Psoas muscle (tissue), 8 donors: ENCODE measurements around the gene AIMP1. TPM values are rescaled to one million over a fixed set of nuclear protein-coding genes. Genes with fewer than 3 reads are reported as not detected.

Source experiments
- ATAC-seq, 4 donors: fragments of 200-7000 bp; cut with Tn5 transposase; one replicate each; pipeline ENCODE4 v1.9.1; 2020; ENCODE audit warnings: moderate library complexity in 3 of 4, mild to moderate bottlenecking in 2 of 4
- DNase-seq, 2 donors: peaks; one replicate each; pipeline ENCODE4 v3.0.0-alpha.2; 2020
- H3K27ac ChIP-seq: fragments of 200-600 bp; one replicate; pipeline ENCODE4 v1.8.0; 2022
- H3K27me3 ChIP-seq, 3 donors: fragments of 200-600 bp in 1 of 3; one replicate each; pipeline versions ENCODE4 v1.6.1 to v1.8.0; 2013 to 2022; ENCODE audit warnings: low read length in 2 of 3, mild to moderate bottlenecking in 2 of 3, moderate library complexity in 1 of 3; ENCODE audit not compliant: insufficient read depth in 3 of 3
- H3K36me3 ChIP-seq, 2 donors: fragments of 200-600 bp in 1 of 2; one replicate each; pipeline versions ENCODE4 v1.6.1 to v1.8.0; 2013 to 2022; ENCODE audit warnings: low read depth in 1 of 2, mild to moderate bottlenecking in 1 of 2, moderate library complexity in 1 of 2; ENCODE audit not compliant: insufficient read depth in 1 of 2
- H3K4me1 ChIP-seq: fragments of 200-600 bp; one replicate; pipeline ENCODE4 v1.8.0; 2022
- H3K4me3 ChIP-seq: fragments of 200-600 bp; one replicate; pipeline ENCODE4 v1.8.0; 2022; ENCODE audit warnings: mild to moderate bottlenecking
- H3K9me3 ChIP-seq: fragments of 200-600 bp; one replicate; pipeline ENCODE4 v1.8.0; 2022
- WGBS, 3 donors: extraction: QIAGEN DNeasy Blood & Tissue Kit; methylation state at CpG; one replicate each; pipeline versions ENCODE4 v1.1.6 to v1.1.7; 2013; 5-methylcytosine and 5-hydroxymethylcytosine counted together
- intact Hi-C, 2 donors: fragments of 100-400 bp; cut with DNase I; formaldehyde crosslinking; loops; one replicate each; pipeline versions ENCODE4 v1.11.0 to v1.14.2; 2022
- polyA plus RNA-seq, 3 donors: library from polyadenylated mRNA; stranded (reverse); fragments of 200-250 nt; gene quantifications; one replicate each; pipeline ENCODE4 v1.2.3, GENCODE V29; 2013
- total RNA-seq, 4 donors: library from RNA; stranded (reverse); fragmentation: NEBNext Ultra II Directional in 2 of 4; extraction: Animal tissue kit (Norgen Biotek cat#: 25700) in 2 of 4; gene quantifications; one replicate each; pipeline versions ENCODE4 v1.2.1 to v1.2.4, GENCODE V29; 2021 to 2023
- TF ChIP-seq, protein P1 (sequence below): fragments of 200-600 bp; IDR thresholded peaks from one replicate; pipeline ENCODE4 v1.8.0; 2022; ENCODE audit warnings: antibody characterized with exemption
- donor health status: healthy with polysubstance abuse.
- donor health status: DM: no; HTN: no; CAD: no; lungs with moderate emphysema.
- donor health status: Bipolar disorder and iron deficiency.
- donor health status: healthy.
- donor health status: DM: yes; HTN: yes; CAD: no.
- donor health status: DM: no; HTN: no; CAD: no.
- donor health status: DM: no; HTN: no; CAD: no.
- donor health status: DM: yes; HTN: yes; CAD: no.

AIMP1 gene
- total and polyA plus RNA-seq, 7 donors, result 26.0 to 65.5 (median 36.0) TPM

DNA sequence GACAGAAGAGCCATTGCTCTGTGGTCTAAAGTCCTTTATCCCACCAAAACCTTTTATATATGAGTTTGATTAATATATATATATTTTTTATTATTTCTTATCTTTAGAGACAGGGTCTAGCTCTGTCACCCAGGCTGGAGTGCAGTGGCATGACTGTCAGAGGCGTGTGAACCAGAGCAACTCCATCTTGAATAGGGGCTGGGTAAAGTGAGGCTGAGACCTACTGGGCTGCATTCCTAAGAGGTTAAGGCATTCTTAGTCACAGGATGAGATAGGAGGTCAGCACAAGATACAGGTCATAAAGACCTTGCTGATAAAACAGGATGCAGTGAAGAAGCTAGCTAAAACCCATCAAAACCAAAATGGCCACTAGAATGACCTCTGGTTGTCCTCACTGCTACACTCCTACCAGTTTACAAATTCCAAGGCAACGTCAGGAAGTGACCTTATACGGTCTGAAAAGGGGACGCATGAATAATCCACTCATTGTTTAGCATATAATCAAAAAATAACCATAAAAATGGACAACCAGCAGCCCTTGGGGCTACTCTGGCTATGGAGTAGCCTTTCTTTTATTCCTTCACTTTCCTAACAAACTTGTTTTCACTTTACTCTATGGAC, 10.8 kb upstream of the AIMP1 start:
- WGBS, 3 donors, result 89 to 92% (median 92%) methylated on average over 4 of the region's 4 CpGs
- no peak overlapping the region for H3K4me3 ChIP-seq
- H3K27ac ChIP-seq, result no peak overlapping the region
- no peak for ATAC-seq
- H3K4me1 ChIP-seq, result no peaks in the 10 kb centered on the region
- H3K27me3 ChIP-seq, result no peaks in the 10 kb centered on the region
- H3K9me3 ChIP-seq, result no peaks in the 10 kb centered on the region
- TF ChIP-seq, protein P1, sequence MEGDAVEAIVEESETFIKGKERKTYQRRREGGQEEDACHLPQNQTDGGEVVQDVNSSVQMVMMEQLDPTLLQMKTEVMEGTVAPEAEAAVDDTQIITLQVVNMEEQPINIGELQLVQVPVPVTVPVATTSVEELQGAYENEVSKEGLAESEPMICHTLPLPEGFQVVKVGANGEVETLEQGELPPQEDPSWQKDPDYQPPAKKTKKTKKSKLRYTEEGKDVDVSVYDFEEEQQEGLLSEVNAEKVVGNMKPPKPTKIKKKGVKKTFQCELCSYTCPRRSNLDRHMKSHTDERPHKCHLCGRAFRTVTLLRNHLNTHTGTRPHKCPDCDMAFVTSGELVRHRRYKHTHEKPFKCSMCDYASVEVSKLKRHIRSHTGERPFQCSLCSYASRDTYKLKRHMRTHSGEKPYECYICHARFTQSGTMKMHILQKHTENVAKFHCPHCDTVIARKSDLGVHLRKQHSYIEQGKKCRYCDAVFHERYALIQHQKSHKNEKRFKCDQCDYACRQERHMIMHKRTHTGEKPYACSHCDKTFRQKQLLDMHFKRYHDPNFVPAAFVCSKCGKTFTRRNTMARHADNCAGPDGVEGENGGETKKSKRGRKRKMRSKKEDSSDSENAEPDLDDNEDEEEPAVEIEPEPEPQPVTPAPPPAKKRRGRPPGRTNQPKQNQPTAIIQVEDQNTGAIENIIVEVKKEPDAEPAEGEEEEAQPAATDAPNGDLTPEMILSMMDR, result no peak
- intact Hi-C loops, result no loop called here
- H3K36me3 ChIP-seq, result peaks cover 0 to 28% of the 10 kb centered on the region in 2 donors
- DNase-seq, result no peak

DNA sequence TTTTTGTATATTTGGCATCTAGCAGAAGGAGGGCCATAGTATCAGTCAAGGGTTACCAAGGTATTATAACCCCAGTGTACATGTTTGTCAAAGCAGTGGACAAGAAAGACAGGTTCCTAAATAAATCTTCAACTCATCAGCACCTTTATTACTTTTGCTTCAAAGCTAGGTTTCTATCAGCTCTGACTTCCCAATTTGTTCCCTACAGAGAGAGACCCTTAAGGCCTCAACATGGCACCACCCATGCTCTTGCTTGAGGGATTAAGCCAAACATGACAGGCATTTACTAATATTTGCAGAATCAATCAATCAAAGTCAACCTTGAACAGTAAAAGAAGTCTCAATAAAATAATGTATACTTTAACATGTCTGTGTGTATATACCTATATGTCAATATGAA, 9.8 kb upstream of the AIMP1 start:
- Histone ChIP-seq H3K27me3 (no peaks in the 10 kb centered on the region), H3K9me3 (no peaks in the 10 kb centered on the region), H3K4me3 (no peak overlapping the region), H3K27ac (no peak overlapping the region), H3K4me1 (no peaks in the 10 kb centered on the region), H3K36me3 (peaks cover 0 to 25% of the 10 kb centered on the region in 2 donors)
- ATAC-seq (no peak), DNase-seq (no peak)
- intact Hi-C loops, result no loop called here
- TF ChIP-seq, protein P1, result no peak

DNA sequence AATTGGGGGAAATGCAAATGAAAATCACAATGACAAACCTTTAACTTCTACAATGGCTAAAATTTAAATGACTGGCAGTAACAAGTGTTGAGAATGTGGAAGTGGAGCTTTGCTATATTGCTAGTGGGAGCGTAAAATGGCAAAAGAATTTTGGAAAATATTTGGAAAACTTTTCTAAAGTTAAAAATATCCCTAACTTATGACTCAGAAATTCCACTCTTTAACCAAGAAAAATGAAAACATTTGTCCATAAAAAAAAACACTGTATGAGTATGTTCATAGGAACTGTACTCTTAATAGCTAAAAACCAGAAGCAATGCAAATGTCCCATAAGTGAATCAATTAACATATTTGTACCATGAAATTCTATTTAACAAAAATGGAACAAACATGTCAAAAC, 4.0 kb upstream of the AIMP1 start:
- TF ChIP-seq, protein P1, result no peak
- WGBS, 3 donors, result 45 to 61% (median 59%) methylated on average over 1 of the region's 1 CpG
- Histone ChIP-seq H3K27me3 (no peaks in the 10 kb centered on the region), H3K9me3 (no peaks in the 10 kb centered on the region), H3K4me1 (peaks cover 15% of the 10 kb centered on the region), H3K36me3 (peaks cover 0 to 16% of the 10 kb centered on the region in 2 donors), H3K4me3 (no peak overlapping the region), H3K27ac (no peak overlapping the region)
- DNase-seq (no peak), ATAC-seq (no peak)
- intact Hi-C loops, result no loop called here

DNA sequence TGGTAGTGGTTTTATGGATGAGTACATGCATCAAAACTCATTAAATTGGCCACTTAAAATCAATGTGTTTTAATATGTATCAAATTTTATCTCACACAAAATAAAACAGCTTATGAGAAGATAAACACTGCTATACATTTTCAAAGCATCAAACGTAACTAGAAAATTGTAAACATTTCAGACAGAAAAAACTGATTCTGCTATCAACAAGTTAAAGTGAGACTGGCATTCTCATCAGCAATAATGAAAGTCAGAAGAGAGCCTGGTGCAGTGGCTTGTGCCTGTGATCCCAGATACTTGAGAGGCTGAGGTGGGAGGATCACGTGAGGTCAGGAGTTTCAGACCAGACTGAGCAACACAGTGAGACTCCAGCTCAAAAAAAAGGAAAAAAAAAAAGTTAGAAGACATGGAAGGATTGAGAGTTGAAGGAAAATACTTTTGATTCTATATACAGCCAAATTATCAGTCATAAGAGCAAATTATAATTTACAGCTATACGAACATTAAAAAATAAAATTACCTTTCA, 3.3 kb upstream of the AIMP1 start:
- ATAC-seq, result no peak
- Histone ChIP-seq H3K4me3 (no peak overlapping the region), H3K27me3 (no peaks in the 10 kb centered on the region), H3K4me1 (peaks cover 21% of the 10 kb centered on the region), H3K9me3 (no peaks in the 10 kb centered on the region), H3K27ac (no peak overlapping the region), H3K36me3 (peaks cover 0 to 11% of the 10 kb centered on the region in 2 donors)
- intact Hi-C loops, result no loop called here
- 73 to 83% (median 73%) methylated on average over 3 of the region's 3 CpGs for WGBS, 3 donors
- TF ChIP-seq, protein P1, result no peak
- no peak for DNase-seq

DNA sequence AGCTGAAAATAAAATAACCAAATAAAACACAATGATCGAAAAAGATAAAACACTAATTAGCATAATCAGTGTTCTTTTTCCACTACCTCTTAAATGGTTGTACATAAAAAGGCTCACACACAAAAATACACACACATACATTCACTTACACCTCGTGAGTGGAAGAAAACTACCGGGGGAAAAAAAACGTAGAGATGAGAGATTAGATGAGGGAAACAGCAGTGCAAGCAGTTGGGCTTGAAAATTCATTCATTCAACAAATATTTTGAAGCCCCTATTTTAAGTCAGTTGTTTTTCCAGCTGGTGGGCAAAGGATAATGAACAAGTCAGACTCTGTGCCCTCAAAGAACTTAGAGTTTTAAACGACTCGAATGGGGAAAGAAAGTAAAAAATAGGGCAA, 1.4 kb upstream of the AIMP1 start:
- WGBS, 3 donors, result 38 to 42% (median 41%) methylated on average over 6 of the region's 6 CpGs
- Histone ChIP-seq H3K4me1 (peaks cover 38% of the 10 kb centered on the region), H3K27ac (no peak overlapping the region), H3K36me3 (peaks cover 0 to 4% of the 10 kb centered on the region in 2 donors), H3K9me3 (no peaks in the 10 kb centered on the region), H3K27me3 (no peaks in the 10 kb centered on the region), H3K4me3 (peak overlapping the region; percentile 88)
- intact Hi-C loops, result loop anchor here in 1 of 2 donors (5.0 kb wide), 1 partner anchor 1407 kb away; the partner anchor contains the start of gene PAPSS1
- no peak for DNase-seq
- TF ChIP-seq, protein P1, result no peak
- no peak for ATAC-seq
